Activated CD8-positive, alpha-beta memory T cell treated with anti-CD3 and anti-CD28 coated beads for 48 hours (primary cell): ENCODE data around the gene TEC.

Experiments used
- DNase-seq, 3 experiments: peaks; one replicate each; pipeline ENCODE4 v3.0.0-alpha.2; 2020; ENCODE audit warnings: low read depth in 2 of 3, low spot score in 2 of 3

Gene TEC

GRCh38 chr4:48085821-48086589 is 183.6 kb downstream of the TEC start:
- no peak for DNase-seq
